ENCODE data around the gene MED10.
"Not testable (repeated sequence)": the region's sequence is repeated elsewhere in the genome, so short reads cannot be mapped to it uniquely, and the experiment has no call there.

The MED10 gene

DNA sequence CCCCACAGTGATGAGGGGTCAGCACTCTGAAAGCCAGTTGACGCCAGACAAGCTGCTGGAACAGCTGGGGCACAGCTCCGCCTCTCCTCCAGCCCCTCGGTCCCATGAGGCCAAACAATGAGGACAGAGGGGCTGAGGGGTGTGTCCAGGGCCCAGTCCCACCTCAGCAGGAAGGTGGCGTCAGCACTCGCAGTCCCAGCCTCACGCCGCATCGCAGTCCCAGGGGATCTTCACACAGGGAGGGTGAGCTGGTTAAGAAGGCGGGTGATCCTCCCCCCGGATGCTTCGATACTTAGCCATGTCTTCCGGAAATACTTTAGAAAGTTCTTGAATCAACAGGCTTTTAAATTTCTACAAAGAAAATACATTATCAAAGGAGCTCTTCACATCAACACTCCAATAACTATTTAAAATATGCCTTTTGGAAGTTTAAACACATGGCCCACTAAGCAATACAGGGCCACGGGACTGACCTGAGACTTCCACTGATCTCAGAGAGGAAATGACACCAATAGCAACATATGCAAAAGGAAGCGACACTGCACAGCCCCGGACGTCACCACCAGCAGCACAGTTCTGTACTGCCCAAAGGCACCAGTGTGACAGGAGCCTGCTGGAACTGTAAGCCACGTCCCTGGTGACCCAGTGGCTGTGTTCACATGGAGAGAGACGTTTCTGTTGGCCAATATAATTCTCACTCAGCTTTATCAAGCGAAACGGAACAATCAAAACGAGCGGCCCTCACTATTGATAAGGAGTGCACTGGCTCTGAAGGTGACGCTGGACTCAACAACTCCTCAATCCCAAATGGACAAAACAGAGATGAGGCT lies 5.9 kb downstream of the MED10 start:
- DNase-seq (ENCODE audit: low read depth) = no peak

DNA sequence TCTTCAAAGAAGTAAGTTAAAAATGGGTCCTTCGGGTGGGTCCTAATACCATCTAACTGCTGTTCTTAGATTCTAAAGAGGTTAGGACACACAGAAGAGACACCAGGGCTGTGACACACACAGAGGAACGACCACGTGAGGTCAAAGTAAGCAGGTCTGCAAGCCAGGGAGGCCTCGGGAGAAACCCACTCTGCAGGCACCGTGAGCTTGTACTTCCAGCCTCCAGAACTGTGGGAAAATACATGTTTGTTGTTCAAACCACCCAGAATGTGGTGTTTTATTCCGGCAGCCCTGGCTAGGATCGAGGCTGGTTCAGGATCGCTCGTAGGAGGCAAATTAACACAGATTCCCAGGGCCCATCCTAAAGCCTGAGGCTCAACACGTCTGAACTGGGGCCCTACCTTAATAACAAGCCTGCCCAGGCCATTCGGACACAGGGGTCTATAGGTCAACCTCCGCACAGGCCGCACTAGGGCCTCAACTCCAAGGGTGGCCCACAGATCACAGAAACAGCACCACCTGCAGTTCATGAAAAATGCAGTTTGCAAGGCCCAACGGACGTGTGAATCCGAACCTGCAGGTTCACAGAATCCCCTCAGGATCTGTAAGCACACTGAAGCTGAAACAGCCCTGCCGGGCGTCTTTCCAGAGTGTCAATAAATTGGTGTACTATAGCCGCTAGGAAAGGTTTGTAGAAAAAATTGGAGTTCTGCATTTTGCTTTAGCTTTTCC lies 7.1 kb downstream of the MED10 start:
- no peak for DNase-seq (ENCODE audit: low read depth)

DNA sequence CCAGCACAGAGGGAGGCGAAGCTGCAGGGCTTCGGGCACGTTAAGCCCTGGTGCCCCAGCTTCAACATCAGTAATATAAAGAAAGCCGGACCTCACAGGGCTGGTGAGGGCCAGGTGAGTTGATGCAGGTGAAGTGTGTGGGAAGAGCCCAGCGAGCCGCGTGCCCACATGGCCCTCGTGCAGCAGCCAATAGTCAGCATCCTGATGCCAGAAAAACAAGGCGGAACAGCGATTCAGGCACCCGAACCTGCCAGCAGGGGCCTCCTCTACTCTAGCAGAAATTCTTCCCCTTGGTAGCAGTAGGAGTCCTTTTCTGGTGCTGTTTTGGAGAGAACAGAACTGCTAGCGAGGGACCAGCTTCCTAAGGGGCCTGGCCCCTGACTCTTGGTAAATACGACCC lies 7.8 kb downstream of the MED10 start:
- no peak for DNase-seq (ENCODE audit: low read depth)

DNA sequence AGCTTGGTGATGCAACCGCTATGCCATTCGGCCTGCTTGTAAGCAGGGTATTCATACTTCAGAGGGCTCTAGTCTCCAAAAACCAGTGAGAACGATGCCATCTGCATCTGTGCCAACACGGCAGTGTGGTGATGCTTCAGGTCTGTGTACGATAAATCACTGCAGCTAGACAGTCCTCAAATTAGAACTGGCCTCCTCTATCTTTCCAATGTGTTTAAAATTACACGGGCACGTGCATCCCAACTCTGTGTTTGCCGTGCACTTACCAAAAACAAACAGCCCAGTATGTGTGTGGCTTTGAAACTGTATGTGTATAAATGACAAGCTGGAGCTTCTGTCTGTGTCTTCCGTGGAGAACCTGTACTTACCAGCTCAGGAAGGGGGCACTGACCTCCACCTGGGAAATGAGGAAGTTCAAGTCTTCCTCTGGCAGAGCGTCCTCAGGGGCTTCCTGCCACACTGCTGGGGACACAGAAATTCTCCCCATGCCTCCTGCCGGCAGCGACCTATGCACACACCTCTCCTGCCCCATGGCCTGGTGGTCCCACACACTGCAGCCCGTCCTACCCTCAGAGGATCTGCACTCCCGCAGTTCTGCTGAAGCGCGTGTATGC lies 12.3 kb downstream of the MED10 start:
- DNase-seq (ENCODE audit: low read depth) = no peak

DNA sequence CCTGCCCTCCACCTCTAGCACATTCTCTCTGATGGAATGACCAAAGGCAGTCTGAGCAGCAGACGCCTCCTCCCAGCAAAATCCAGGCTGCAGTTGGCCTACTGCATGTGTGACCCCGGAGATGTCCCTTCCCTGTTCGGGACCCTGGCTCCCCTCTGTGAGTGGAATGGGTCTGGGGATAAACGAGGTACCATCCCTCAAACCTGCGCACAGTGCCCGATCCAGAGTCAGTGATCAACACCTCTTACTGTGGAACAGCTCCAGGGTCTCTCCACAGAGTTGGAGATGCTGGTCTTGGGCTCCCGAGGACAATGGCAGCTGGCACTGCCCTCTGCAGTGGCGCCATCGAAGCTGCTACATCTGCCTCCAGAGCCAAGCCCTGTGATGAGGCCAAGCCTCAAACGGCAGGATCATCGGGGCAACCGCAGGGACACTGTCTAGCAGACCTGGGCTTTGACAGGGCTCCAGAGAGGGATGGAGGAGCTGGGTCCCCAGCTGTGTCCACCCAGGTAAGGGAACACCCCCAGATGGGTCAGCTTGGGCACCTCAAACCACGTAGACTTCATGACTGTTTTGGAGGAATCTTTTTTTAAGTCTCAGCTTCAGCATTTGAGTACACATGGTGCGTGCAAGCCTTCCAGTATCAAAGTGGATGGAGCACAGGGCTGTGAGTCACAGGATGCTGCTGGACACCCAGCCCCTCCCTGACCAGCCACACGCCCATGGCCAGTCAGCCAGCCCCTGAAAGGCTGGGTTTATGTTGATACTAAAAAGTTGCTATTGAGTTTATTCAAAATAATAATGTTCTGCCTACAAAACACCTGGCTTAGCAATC lies 13.0 kb downstream of the MED10 start:
- DNase-seq (ENCODE audit: low read depth) = peak; percentile 10

DNA sequence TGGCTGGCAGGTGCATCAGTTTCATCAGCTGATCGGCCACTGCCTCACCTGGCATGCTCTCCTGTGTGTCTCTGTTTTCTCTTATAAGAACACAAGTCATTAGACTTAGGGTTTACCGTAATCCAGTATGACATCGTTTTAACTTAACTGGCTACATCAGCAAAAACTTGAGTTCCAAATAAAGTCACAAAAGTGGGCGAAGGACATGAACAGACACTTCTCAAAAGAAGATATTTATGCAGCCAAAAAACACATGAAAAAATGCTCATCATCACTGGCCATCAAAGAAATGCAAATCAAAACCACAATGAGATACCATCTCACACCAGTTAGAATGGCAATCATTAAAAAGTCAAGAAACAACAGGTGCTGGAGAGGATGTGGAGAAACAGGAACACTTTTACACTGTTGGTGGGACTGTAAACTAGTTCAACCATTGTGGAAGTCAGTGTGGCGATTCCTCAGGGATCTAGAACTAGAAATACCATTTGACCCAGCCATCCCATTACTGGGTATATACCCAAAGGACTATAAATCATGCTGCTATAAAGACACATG lies 14.8 kb downstream of the MED10 start:
- not testable (repeated sequence) for DNase-seq (ENCODE audit: low read depth)

DNA sequence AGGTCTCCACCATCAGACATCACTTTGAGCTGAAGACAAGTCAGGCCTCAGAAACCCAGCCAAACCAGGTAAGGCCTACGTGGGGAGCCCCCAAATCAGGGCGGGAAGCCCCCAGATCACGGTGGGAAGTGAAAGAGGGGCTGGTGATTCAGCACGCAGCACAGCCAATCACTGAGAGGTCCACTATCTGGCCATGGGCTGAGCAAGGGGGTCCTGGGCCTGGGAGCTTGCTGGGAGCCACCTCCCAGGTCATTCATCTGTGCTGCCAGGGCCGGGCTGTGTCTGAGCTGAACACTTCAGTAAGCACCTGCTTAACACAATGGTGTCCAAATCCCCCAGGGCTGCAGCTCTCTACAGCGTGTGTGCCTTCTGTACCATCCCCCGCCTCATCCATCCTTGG lies 15.5 kb downstream of the MED10 start:
- DNase-seq (ENCODE audit: low read depth) = no peak

DNA sequence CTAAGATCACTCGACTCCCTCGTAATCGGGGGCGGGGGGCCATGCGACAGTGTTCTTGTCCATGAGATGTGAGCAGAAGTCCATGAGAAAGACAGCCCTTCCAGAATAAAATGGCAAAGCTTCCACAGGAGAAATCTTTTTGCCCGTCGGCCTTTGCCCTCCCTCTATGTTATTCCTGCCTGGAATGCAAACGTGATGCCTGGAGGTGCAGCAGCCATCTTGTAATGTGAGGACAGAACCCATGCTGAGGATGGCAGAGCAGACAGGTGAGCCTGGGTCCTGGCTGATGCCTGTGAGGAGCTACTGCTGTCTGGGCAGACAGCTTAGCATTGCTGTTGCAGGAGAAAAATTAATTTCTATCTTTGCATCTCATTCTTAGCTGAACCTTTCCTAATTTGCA lies 17.2 kb downstream of the MED10 start:
- no peak for DNase-seq (ENCODE audit: low read depth)

DNA sequence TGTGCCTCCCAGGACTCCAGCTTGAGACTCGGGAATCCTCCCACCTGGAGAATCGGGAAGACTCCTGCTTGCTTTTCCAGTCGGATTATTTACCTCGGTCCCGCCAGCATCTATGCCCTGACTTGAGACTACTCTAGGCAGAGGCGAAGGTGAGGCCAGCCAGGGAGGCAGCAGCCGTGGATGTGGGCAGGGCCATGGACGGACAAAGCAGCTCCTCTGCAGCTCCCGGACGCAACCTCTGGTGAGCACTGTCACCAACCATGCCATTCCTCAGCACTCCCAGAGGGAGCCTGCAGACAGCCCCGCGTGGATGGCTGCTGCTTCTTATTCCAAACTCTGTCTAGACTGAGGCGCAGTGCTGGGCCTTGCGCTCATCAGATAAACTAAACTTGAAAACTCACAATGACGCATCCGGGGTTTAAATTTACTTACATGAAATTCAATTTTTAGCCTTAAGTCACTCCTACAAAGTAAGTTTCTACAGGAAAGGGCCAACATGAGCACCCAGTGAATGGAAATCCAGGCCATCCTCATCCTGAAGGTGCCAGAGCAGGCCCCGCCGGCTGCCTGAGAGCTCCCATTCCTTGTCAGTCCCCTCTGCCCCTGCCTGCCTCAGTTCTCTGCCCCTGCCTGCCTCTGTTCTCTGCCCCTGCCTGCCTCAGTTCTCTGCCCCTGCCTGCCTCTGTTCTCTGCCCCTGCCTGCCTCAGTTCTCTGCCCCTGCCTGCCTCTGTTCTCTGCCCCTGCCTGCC lies 17.8 kb downstream of the MED10 start:
- no peak for DNase-seq (ENCODE audit: low read depth)

DNA sequence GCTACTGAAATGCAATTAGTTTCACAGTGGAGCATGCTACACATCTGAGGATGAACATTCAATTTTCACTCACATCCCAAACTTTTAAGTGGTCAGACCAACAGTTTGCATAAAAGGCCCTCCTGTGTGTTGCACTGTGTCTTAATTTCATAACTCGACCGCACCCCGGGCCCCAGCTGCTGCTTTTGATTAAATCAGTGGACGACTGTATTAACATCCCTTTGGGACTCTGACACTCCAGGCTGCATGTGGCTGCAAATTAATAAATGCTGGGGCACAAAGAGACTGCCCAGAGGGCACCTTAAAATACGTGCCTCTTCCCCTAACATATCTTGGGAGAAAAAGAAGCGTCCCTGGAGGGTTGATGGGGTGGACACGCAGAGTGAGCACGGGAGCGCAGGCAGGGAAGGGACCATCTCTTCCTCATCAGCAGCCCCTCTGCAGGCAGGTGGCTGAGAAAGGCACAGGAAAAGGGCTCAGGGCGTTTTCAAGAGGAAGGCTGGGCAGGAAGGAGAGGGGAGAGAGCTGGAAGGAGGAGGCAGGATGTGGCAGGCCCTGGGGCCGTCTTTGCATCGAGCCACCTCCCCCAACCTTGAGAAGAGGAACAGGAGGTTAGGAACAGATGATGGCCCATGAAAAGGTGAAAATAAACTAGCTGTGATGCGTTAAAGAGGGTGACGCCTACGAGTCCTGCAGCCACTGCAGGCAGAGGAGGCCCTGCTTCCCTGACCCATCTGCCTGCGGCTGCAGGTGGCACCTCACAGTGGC lies 18.6 kb downstream of the MED10 start:
- DNase-seq (ENCODE audit: low read depth) = no peak

DNA sequence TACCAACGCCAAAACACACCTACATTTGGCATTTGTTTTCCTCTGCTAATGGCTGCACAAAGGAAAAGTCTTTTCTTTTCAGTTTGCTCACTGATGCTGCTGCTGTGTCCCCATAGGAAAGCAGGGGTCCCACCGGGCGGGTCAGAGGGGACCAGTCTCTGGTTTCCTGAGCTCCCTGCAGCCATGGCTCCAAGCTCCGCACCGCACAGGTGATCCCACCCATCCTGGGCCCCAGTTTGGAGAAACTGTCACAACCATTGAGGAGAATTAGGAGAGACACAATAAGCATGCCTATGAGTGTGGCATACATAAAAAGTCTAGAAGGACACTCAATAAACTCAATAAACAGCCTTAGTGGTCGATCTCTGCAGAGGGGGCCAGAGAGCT lies 19.9 kb downstream of the MED10 start:
- no peak for DNase-seq (ENCODE audit: low read depth)

DNA sequence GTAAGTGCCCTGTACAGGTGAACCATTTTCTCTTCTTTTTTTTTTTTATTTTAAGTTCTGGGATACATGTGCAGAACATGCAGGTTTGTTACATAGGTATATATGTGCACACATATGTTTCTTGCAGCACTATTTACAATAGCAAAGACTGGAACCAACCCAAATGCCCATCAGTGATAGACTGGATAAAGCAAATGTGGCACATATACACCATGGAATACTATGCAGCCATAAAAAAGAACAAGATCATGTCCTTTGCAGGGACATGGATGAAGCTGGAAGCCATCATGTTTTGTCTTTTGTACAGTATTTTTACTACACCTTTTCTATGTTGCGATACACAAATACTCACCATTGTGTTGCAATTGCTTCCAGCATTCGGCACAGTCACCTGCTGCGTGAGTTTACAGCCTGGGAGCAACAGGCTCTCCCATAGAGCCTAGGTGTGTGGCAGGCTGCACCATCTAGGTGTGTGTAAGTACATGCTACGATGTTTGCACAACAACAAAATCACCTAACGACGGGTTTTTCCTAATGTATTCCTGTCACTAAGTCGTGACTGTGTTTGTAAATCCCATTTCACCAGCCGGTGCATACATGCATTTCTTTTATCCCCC lies 20.4 kb downstream of the MED10 start:
- DNase-seq (ENCODE audit: low read depth) = not testable (repeated sequence)

DNA sequence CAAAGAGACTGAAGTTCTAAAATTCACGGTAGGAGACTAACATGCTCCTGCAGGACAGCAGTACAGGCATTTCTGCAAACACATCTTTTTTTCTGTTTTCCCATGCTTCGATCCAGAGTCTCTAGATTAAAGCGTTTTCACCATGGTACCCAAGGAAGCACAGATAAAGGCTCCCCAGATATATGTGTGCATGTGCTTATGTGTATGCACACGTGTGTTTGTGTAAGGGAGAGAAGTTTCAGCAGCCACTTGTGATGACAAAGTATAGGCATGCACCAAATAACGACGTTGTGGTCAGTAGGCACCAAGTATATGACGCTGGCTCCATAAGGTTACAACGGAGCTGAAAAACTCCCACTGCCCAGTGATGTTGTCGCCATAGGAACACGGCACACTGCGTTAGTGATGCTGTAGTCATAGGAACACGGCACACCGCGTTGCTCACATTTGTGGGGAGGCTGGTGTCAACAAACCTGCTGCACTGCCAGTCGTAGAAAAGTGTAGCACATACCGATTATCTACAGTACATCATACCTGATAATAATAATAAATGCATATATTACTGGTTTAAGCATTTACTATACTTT lies 21.7 kb downstream of the MED10 start:
- DNase-seq (ENCODE audit: low read depth) = no peak

DNA sequence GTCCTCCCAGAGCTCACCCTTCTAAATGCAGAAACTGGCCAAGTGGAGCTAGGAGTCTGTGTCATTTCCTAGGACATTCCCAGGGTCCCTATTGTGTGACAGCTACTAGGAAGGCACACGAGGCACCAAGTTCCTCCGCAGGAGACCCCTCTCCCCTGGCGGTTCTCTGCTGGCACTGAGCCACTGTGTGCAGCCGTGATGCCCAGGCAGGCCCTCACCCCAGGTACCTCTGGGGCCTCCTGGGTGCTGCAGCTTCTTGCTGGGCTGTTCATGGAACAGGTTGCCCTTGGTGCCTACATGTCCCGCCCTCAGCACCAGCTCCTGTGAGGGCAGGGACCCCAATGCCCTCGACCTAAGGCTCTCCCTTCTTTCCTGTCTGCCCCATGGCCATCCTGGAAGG lies 23.1 kb downstream of the MED10 start:
- DNase-seq (ENCODE audit: low read depth) = no peak

DNA sequence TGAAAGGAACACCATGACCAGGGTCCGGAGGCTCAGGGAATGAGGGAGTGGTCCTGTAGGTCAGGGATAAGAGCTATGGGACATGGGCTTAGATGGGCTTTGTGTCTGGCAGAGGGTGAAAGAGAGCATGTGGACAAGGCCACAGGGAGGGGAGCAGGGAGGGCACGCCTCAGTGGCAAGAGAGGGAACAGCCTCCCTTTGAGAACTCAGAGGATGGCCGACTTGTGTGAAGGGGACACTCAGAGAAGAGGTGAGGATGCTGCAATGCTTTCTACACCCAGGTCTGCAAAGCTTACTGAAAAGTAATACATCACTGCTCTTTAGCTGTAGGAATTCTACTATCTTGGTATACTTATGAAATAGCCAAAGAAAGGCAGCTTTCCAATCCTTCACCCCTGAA lies 23.5 kb downstream of the MED10 start:
- DNase-seq (ENCODE audit: low read depth) = no peak

DNA sequence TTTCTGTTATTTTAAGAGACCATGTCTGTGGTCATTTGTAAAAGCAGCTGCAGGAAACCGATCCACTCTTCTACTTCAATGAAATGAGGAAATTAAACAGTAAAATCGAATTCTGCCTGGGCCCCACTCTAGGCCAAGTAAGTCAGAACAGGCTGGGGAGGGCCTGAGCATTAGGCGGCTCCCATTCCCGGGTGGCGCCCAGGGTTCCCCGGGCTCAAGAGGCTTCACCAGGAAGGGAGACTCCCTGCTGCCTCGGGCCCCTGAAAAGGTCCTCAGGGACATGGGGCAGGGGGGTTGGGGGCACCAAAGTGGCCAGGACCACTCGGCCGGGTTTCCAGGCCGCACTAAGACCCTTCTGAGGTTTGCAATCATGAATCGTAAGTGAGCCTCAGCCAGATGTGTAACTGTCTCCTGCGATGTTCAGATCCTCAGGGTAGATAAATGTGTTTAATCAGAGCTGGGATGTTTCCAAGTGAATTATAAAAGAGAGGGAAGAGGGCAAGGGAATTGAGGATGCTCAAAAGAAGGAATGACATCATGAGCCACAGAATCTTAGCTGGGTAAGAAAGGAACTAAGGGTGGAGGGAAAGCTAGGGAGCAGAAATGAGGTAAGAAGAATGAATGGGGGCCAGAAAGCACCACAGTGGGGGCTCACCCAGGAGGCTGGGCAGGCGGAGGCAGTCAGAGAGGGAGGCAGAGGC lies 24.6 kb downstream of the MED10 start:
- DNase-seq (ENCODE audit: low read depth) = no peak

DNA sequence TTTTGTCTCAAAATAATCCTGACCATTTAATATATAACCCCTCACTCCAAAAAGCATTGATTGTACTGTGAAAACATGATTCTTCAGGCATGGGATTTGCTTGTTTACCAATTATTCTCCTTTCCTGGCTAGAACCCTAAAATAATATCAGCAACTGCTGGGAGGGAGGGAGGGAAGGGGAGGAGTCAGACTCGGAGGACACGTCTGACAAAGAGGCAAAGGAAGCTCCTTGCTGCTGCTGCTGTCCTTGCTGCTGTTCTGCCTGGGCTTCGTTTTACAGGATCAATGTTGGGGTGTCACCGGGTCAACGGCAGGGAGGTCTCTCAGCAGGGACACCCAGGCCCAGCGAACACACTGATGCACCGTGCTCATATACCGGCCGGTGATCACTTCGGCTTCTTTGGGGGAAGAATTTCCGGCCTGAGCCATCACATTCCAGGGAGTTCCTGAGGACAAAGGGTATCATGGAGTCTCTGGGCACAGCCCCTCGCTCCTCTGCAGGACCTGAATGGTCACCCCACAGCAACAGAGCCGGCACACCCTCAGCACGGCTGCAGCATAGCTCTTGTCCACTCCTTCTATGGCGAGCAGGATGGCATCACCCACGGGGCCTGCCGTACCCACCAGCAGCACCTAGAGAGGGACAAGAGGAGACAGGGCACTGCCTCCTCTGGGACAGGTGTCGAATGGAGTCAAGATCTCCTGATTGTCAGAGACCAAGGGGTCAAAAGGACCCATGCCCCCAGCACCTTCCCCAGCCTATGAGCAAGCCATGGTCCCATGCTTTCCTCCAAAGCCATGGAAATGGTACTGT lies 27.9 kb downstream of the MED10 start:
- DNase-seq (ENCODE audit: low read depth) = no peak

DNA sequence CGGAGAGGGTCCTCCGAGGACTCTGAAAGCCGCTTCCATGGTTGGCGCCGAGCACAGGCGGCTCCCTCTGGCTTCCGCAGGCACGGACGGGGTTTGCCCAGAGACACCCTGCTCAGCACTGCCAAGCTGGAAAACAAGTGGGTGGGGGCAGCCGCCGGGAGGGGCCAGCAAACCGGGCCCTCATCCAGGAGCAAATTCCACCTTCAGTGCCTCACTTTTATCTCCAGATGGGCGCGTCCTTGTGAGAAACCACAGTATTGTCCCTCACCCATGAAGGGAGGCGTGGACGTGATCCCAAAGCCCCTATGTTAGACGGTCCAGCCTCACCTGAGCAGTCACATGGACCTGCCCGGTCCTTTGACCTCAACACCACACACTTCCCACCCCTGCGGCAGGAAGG lies 29.0 kb downstream of the MED10 start:
- DNase-seq (ENCODE audit: low read depth) = no peak
